A549 (cell line): ENCODE data around the gene VPS4A.

Experiments used
- HES2 ChIP-seq: fragments of >200 bp; sonication (Bioruptor Twin); formaldehyde crosslinking; IDR thresholded peaks from 2 replicates; pipeline ENCODE4 v1.6.1; 2016
- ZSCAN20 ChIP-seq: fragments of 250-450 bp; sonication (Bioruptor Pico); IDR thresholded peaks from 2 replicates; pipeline ENCODE4 v1.8.0; 2022; ENCODE audit warnings: mild to moderate bottlenecking, moderate library complexity
- TF ChIP-seq, protein P1 (sequence below): fragments of >200 bp; sonication (Bioruptor Twin); formaldehyde crosslinking; IDR thresholded peaks from 3 replicates; pipeline ENCODE4 v1.5.1; 2016

GRCh38 chr16:69294051-69294450, 17.1 kb upstream of the VPS4A start:
- TF ChIP-seq, protein P1, sequence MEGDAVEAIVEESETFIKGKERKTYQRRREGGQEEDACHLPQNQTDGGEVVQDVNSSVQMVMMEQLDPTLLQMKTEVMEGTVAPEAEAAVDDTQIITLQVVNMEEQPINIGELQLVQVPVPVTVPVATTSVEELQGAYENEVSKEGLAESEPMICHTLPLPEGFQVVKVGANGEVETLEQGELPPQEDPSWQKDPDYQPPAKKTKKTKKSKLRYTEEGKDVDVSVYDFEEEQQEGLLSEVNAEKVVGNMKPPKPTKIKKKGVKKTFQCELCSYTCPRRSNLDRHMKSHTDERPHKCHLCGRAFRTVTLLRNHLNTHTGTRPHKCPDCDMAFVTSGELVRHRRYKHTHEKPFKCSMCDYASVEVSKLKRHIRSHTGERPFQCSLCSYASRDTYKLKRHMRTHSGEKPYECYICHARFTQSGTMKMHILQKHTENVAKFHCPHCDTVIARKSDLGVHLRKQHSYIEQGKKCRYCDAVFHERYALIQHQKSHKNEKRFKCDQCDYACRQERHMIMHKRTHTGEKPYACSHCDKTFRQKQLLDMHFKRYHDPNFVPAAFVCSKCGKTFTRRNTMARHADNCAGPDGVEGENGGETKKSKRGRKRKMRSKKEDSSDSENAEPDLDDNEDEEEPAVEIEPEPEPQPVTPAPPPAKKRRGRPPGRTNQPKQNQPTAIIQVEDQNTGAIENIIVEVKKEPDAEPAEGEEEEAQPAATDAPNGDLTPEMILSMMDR = no peak
- no peak for TF ChIP-seq HES2
- no peak for TF ChIP-seq ZSCAN20 (CRISPR knock-in tag)
